NCI-H187 treated with DMSO at 0.1 percent for 48 hours (cell line): Measurements from ENCODE around the gene VWCE.

Experiments used
- DNase-seq: peaks from one replicate; lab custom pipeline; 2025; lab: John Stamatoyannopoulos, UW

Gene VWCE

GRCh38 chr11:61327669-61328071 lies 32.6 kb upstream of the VWCE start:
- no peak for DNase-seq

- DNase-seq = no peak
Measured at GRCh38 chr11:61325649-61326414, 30.7 kb upstream of the VWCE start.

DNA sequence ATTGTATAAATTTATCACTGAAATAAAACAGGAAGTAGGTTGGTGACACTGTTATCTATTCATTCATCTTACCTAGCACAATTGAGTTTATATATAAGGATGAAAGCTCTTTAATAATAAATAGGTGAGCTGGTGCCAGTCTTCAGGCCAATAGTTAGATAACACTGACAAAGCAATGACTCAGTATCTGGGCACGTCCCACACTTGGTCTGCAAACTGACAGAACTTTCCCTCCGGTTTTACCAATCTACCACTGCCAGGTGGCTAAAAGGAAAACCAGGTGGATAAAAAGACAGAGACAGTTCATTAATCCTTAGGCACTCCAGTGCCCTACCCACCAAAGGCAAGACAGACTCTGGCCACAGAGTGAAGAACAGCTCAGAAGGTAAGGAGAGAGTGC lies 20.1 kb upstream of the VWCE start:
- no peak for DNase-seq

DNA sequence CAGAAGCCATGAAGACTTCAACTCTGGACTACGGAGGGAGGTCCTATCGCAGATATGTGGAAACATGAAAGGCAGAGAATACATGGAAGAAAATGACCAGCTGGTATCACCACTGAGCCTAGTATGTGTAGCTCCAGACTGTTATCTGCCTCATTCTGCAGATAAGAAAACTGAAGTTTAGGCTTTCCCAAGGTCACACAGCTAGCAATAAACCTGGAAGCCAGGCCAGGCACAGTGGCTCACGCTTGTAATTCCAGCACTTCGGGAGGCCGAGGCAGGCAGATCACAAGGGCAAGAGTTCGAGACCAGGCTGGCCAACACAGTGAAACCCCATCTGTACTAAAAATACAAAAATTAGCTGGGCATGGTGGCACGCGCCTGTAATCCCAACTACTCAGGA lies 15.6 kb upstream of the VWCE start:
- DNase-seq = no peak

DNA sequence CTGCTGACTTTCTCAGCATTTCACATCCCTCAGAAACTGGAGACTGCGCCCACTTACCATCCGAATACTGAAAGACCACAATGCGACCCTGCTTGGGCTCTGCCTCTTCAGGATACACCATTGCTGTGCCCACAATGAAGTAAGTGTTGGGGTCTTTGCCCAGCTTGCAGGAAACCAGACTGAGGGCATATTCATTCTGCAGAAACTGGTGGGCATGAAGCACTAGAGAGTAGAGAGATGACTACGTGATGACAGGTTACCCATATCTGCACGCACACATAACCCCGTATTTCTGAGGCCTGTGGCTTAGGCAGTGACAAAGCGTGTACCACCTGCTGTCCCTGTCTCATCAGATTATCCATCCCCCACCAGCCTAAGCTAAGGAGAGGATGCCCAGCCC lies 14.6 kb upstream of the VWCE start:
- no peak for DNase-seq

- DNase-seq = no peak
Measured at GRCh38 chr11:61309141-61309540, 14.0 kb upstream of the VWCE start.

DNA sequence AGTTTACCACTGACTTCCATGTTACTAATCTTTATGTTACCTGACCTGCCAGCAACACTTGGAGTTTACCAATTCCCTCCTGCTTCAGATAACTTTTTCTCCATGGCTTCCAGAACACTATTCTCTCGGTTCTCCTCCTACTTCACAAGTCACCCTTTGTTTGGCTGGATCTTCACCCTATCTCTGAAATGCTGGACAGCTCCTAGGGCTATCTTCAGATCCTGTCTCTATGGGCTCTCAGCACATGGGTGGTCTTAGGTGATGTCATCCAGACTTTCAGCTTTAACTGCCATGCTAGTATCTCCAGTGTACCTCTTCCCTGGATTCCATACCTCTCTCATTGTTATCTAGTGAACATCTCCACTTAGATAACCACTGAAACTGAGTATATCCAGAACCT lies 12.2 kb upstream of the VWCE start:
- DNase-seq = no peak

DNA sequence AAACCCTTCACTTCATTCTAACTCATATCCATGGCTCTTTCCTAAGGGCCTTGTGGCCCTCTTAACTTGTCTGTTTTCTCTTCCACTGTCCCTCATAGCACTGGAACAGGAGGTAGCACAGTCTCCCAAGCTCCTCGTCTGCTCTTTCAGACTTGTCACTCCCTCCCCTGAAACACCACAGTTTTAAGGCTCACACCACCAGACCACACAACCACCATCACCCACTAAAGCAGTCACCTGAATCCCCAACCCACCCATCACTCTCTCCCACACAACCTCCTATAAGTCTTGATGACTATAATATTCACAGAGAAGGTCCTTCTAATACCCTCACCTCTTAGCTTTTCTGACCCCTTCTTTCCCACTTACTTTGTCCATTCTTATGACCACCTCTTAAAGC lies 11.1 kb upstream of the VWCE start:
- DNase-seq = no peak

DNA sequence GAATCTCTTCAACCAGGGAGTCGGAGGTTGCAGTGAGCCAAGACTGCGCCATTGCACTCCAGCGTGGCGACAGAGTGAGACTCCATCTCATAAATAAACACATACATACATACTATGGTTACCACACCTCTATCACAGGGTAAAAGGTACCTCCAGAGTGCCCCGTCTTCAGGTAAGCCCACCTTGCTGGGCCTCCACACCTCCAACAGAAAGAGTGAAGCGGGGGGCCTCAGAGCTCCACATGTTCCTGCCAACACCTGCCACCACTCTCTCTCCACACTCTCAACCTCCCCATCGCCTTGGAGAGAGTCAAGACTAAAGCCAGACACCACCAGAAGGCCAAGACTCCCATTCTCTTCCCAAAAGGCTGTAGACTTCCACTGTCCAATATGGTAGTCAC lies 10.3 kb upstream of the VWCE start:
- DNase-seq = no peak

GRCh38 chr11:61303725-61304124 lies 8.6 kb upstream of the VWCE start:
- no peak for DNase-seq

- DNase-seq = no peak
Measured at GRCh38 chr11:61302550-61302949, 7.4 kb upstream of the VWCE start.

- DNase-seq = no peak
Measured at GRCh38 chr11:61298663-61299244, 3.6 kb upstream of the VWCE start.

DNA sequence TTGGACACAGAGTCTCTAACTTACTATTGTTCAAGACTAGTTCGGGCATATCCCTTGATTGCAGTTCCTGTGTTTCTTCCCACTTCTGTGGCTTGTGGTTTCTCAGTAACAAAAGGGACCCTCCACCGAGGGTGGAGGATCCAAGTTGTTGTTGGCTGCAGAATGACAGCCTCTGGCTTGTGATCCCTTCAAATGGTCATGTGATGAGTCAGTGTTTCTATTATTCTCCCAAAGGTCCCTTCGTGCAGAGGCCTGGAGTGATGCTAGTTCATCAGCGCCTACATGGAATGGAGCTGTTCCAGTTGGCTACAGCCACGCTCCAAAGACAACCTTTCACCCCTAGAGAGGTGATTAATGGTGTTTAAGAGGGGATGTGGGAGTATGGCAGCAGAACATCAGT lies 2.6 kb upstream of the VWCE start:
- DNase-seq = no peak

DNA sequence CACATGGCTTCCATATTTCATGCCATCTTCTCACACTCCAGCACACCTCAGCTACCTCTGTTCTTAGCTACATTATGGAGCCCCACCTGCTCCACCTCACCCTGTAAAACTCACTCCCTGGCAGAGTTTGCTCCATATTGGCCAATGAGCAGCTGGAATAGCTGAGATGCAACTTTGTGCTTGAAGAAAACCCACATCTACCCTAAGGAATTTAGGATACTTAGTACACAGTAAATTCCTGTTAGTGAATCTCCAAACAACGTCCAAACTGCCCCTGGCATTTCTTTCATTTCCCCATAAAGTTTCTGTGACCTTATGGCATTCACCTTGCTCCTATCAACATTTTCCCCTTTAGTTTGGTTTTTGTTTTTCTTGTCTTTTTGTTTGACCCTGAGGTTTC lies 2.2 kb upstream of the VWCE start:
- DNase-seq = no peak

DNA sequence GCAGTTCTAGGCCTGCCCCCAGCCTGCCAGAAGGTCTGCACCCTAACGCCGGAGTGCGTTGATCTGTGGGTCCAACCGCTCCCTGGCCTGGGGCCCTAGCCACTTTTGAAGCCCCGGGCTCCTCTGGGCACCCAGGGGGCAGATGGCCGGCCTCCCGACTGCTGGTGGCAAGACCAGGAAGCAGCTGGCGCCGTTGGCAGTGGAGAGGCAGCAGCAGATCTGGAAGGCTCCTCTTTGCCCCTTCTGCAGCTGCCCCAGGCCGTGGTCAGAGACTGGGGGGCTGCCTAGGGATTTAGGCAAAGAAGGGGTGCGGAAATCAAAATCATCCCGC lies 445 bp upstream of the VWCE start:
- DNase-seq = no peak

DNA sequence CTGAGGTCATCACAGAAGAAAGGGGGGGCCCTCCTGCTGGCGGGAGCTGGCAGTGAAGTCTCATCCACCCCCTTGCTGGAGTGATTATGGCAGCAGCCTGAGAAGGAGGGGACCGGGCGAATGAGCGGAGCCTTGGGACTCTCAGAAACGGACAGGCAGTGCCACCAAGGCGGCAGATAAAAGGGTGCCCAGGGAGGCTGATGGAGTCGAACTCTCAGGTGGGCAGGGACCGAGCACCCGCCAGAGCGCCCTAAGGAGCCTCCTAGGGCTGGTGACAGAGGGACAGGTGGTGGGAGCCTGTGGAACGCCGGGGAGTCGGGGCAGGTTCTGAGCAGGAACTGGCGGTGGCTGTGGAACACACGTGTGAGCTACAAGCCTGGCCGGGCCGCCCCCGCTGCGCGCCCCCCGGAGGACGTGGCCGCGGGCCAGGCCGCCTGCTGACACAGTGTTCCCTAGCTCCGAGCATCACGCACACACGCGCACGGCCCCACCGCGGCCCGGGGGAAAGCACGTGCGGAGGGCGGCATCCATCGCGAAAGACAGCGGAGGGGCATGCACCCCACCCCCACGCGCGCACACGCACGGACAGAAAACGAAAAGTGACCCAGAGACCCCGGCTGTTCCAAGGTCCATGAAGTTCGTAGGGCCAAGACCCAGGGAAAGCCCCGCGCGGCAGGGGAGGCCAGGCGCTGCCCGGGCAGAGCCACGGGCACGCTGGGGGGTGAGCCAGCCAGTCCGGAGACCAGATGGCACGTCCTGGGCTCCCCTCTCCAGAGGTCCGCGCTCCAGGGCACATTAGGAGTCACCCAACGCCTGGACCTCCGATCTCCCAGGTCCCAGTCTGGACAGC lies 1.0 kb downstream of the VWCE start:
- DNase-seq = no peak

DNA sequence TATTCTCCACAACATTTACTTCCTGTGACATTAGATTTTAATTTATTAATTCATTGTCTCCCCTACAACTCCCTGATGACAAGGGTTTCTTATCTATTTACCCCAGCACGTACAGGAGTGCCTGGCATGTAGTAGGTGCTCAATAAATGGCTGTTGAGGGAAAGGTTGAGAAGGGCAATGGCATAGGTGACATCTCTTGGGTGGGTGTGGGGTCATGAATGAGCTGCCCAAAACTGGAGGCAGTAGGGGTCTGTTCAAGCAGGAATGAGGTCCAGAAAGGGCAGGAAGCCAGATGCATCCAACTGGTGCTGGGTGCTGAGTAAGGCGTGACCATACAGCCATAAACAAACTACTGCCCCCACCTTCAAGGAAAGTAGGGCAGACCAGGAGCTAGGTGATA lies 2.8 kb downstream of the VWCE start:
- DNase-seq = no peak

GRCh38 chr11:61290905-61291690 lies 4.0 kb downstream of the VWCE start:
- no peak for DNase-seq

- DNase-seq = no peak
Measured at GRCh38 chr11:61287338-61287977, 7.7 kb downstream of the VWCE start.

- no peak for DNase-seq
Measured at GRCh38 chr11:61283613-61284012, 11.5 kb downstream of the VWCE start.

DNA sequence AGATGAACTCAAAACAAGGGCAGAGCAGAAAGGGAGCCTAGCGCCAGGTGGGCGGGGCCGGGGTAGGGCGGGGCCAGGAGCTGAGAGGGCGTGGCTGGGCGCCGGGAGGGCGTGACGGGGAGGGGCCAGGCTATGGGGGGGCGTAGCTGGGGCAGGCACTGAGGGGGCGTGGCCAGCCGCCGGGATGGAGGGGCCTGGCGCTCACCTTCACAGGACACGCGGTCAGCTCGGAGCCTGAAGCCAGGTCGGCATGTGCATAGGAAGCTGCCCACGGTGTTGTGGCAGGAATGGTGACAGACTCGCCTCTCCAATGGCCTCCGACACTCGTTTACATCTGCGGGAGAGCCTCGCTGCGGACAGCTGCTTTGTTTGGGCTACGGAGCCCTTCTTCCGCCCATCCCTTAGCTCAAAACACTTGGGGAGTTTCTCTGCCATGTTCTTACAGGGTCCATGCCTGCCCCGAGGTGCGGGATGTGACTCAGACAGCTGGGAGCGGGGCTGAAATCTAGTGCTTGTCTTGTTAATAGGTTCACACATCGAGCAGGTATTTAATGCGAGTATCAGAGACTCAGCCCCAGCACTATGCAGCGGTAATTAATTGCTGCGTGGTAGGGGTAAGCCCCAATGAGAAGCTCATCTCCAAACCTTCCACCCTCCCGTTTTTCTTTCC lies 13.4 kb downstream of the VWCE start:
- DNase-seq = no peak
